HepG2 (cell line): ENCODE data around the gene CST8. TPM values are rescaled to one million over a fixed set of nuclear protein-coding genes. Genes with fewer than 3 reads are reported as not detected.

Source experiments
- GPN1 ChIP-seq: sonication (generic); formaldehyde crosslinking; IDR thresholded peaks from 2 replicates; pipeline ENCODE4 v1.5.1; 2020; ENCODE audit warnings: missing genetic modification reagents, borderline replicate concordance
- HDAC2 ChIP-seq: sonication (generic); formaldehyde crosslinking; IDR thresholded peaks from 2 replicates; pipeline ENCODE4 v1.4.0; 2020; ENCODE audit warnings: missing genetic modification reagents
- HMGA1 ChIP-seq: sonication (generic); formaldehyde crosslinking; conservative IDR thresholded peaks from 2 replicates; pipeline ENCODE4 v1.4.0; 2020; ENCODE audit warnings: missing genetic modification reagents
- JUNB ChIP-seq: sonication (generic); formaldehyde crosslinking; IDR thresholded peaks from 2 replicates; pipeline ENCODE4 v1.8.0; 2022; ENCODE audit warnings: missing genetic modification reagents, mild to moderate bottlenecking, borderline replicate concordance
- MAFG ChIP-seq: sonication (generic); formaldehyde crosslinking; IDR thresholded peaks from 2 replicates; pipeline ENCODE4 v1.5.1; 2020; ENCODE audit warnings: mild to moderate bottlenecking, missing genetic modification reagents
- PHF21A ChIP-seq: sonication (generic); formaldehyde crosslinking; IDR thresholded peaks from 2 replicates; pipeline ENCODE4 v1.5.0; 2020; ENCODE audit warnings: mild to moderate bottlenecking, missing genetic modification reagents
- SP2 ChIP-seq: sonication (generic); formaldehyde crosslinking; IDR thresholded peaks from 2 replicates; pipeline ENCODE4 v1.5.1; 2020; ENCODE audit warnings: mild to moderate bottlenecking, missing genetic modification reagents
- ZMYM3 ChIP-seq: sonication (generic); formaldehyde crosslinking; IDR thresholded peaks from 2 replicates; pipeline ENCODE4 v1.5.1; 2020; ENCODE audit warnings: mild to moderate bottlenecking, missing genetic modification reagents
- ZNF34 ChIP-seq: sonication (generic); formaldehyde crosslinking; IDR thresholded peaks from 2 replicates; pipeline ENCODE4 v1.4.0; 2020; ENCODE audit warnings: mild to moderate bottlenecking, missing genetic modification reagents, borderline replicate concordance
- ZNF558 ChIP-seq: sonication (generic); formaldehyde crosslinking; IDR thresholded peaks from 2 replicates; pipeline ENCODE4 v1.9.0; 2022; ENCODE audit warnings: mild to moderate bottlenecking, missing genetic modification reagents, borderline replicate concordance
- ZNF670 ChIP-seq: sonication (generic); formaldehyde crosslinking; IDR thresholded peaks from 2 replicates; pipeline ENCODE4 v1.8.0; 2022; ENCODE audit warnings: mild to moderate bottlenecking, missing genetic modification reagents, borderline replicate concordance
- ZNF776 ChIP-seq: sonication (generic); formaldehyde crosslinking; IDR thresholded peaks from 2 replicates; pipeline ENCODE4 v1.4.0; 2020; ENCODE audit warnings: mild to moderate bottlenecking, missing genetic modification reagents
- polyA plus RNA-seq, 8 experiments: library from polyadenylated mRNA; depleted of rRNA in 3 of 8; stranded (reverse) in 7 of 8; unstranded in 1 of 8; fragments of >200 nt; fragmentation: Illumina TruSeq in 4 of 8; extraction: Trizol in 4 of 8; gene quantifications; 2 replicates each; pipeline versions ENCODE4 v1.2.1 to v1.2.3, GENCODE V29; 2011 to 2016; ENCODE audit warnings: low read depth in 4 of 8, missing spikeins in 1 of 8, mixed read lengths in 1 of 8; ENCODE audit not compliant: insufficient read depth in 1 of 8
- total RNA-seq, 5 experiments: library from RNA; depleted of rRNA; stranded (reverse); fragments of >200 nt; fragmentation: Illumina TruSeq; extraction: Trizol; gene quantifications; 2 replicates each; pipeline ENCODE4 v1.2.3, GENCODE V29; 2016; ENCODE audit warnings: low read depth in 1 of 5
- TF ChIP-seq, protein P1 (sequence below): sonication (generic); formaldehyde crosslinking; IDR thresholded peaks from one replicate; pipeline ENCODE4 v1.5.1; 2020; ENCODE audit warnings: mild to moderate bottlenecking, missing genetic modification reagents; ENCODE audit errors: not compliant biosample characterization
- TF ChIP-seq, protein P2 (sequence below): sonication (generic); formaldehyde crosslinking; IDR thresholded peaks from 2 replicates; pipeline ENCODE4 v1.5.0; 2020; ENCODE audit warnings: mild to moderate bottlenecking, missing genetic modification reagents
- TF ChIP-seq, protein P3 (sequence below): sonication (generic); formaldehyde crosslinking; IDR thresholded peaks from 2 replicates; pipeline ENCODE4 v1.4.0; 2020; ENCODE audit warnings: missing genetic modification reagents, borderline replicate concordance
- TF ChIP-seq, protein P4 (sequence below): sonication (generic); formaldehyde crosslinking; IDR thresholded peaks from 2 replicates; pipeline ENCODE4 v1.5.0; 2020; ENCODE audit warnings: mild to moderate bottlenecking, low read depth, missing genetic modification reagents, borderline replicate concordance

CST8 gene
- total and polyA plus RNA-seq, 2 of the 13 experiments (the other 11 are each of a cell fraction or from before 2014, with no cell fraction given), result not detected

- TF ChIP-seq, protein P1, sequence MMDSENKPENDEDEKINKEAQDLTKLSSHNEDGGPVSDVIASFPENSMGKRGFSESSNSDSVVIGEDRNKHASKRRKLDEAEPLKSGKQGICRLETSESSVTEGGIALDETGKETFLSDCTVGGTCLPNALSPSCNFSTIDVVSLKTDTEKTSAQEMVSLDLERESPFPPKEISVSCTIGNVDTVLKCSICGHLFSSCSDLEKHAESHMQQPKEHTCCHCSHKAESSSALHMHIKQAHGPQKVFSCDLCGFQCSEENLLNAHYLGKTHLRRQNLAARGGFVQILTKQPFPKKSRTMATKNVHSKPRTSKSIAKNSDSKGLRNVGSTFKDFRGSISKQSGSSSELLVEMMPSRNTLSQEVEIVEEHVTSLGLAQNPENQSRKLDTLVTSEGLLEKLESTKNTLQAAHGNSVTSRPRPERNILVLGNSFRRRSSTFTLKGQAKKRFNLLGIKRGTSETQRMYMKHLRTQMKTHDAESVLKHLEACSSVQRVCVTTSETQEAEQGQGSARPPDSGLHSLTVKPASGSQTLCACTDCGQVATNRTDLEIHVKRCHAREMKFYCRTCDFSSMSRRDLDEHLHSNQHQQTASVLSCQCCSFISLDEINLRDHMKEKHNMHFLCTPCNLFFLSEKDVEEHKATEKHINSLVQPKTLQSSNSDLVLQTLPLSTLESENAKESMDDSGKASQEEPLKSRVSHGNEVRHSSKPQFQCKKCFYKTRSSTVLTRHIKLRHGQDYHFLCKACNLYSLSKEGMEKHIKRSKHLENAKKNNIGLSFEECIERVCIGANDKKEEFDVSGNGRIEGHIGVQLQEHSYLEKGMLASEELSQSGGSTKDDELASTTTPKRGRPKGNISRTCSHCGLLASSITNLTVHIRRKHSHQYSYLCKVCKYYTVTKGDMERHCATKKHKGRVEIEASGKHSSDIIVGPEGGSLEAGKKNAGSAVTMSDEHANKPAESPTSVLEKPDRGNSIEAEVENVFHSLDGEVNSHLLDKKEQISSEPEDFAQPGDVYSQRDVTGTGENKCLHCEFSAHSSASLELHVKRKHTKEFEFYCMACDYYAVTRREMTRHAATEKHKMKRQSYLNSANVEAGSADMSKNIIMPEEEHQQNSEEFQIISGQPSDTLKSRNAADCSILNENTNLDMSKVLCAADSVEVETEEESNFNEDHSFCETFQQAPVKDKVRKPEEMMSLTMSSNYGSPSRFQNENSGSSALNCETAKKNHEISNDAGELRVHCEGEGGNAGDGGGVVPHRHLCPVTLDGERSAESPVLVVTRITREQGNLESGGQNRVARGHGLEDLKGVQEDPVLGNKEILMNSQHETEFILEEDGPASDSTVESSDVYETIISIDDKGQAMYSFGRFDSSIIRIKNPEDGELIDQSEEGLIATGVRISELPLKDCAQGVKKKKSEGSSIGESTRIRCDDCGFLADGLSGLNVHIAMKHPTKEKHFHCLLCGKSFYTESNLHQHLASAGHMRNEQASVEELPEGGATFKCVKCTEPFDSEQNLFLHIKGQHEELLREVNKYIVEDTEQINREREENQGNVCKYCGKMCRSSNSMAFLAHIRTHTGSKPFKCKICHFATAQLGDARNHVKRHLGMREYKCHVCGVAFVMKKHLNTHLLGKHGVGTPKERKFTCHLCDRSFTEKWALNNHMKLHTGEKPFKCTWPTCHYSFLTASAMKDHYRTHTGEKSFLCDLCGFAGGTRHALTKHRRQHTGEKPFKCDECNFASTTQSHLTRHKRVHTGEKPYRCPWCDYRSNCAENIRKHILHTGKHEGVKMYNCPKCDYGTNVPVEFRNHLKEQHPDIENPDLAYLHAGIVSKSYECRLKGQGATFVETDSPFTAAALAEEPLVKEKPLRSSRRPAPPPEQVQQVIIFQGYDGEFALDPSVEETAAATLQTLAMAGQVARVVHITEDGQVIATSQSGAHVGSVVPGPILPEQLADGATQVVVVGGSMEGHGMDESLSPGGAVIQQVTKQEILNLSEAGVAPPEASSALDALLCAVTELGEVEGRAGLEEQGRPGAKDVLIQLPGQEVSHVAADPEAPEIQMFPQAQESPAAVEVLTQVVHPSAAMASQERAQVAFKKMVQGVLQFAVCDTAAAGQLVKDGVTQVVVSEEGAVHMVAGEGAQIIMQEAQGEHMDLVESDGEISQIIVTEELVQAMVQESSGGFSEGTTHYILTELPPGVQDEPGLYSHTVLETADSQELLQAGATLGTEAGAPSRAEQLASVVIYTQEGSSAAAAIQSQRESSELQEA (CRISPR knock-in tag), result no peak
- TF ChIP-seq ZNF670 (CRISPR knock-in tag) (no peak), ZMYM3 (CRISPR knock-in tag) (no peak), SP2 (CRISPR knock-in tag) (0 out of 2 replicates have a peak, but pooled peaks have one; percentile 14), HDAC2 (CRISPR knock-in tag) (0 out of 2 replicates have a peak, but pooled peaks have one; percentile 25), ZNF34 (CRISPR knock-in tag) (no peak), HMGA1 (CRISPR knock-in tag) (no peak), JUNB (CRISPR knock-in tag) (no peak), ZNF776 (CRISPR knock-in tag) (no peak), MAFG (CRISPR knock-in tag) (no peak), GPN1 (CRISPR knock-in tag) (no peak), PHF21A (CRISPR knock-in tag) (no peak), ZNF558 (CRISPR knock-in tag) (no peak)
- TF ChIP-seq, protein P2, sequence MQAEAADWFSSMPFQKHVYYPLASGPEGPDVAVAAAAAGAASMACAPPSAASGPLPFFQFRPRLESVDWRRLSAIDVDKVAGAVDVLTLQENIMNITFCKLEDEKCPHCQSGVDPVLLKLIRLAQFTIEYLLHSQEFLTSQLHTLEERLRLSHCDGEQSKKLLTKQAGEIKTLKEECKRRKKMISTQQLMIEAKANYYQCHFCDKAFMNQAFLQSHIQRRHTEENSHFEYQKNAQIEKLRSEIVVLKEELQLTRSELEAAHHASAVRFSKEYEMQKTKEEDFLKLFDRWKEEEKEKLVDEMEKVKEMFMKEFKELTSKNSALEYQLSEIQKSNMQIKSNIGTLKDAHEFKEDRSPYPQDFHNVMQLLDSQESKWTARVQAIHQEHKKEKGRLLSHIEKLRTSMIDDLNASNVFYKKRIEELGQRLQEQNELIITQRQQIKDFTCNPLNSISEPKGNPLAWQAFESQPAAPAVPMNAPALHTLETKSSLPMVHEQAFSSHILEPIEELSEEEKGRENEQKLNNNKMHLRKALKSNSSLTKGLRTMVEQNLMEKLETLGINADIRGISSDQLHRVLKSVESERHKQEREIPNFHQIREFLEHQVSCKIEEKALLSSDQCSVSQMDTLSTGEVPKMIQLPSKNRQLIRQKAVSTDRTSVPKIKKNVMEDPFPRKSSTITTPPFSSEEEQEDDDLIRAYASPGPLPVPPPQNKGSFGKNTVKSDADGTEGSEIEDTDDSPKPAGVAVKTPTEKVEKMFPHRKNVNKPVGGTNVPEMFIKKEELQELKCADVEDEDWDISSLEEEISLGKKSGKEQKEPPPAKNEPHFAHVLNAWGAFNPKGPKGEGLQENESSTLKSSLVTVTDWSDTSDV (CRISPR knock-in tag), result no peak
- TF ChIP-seq, protein P3, sequence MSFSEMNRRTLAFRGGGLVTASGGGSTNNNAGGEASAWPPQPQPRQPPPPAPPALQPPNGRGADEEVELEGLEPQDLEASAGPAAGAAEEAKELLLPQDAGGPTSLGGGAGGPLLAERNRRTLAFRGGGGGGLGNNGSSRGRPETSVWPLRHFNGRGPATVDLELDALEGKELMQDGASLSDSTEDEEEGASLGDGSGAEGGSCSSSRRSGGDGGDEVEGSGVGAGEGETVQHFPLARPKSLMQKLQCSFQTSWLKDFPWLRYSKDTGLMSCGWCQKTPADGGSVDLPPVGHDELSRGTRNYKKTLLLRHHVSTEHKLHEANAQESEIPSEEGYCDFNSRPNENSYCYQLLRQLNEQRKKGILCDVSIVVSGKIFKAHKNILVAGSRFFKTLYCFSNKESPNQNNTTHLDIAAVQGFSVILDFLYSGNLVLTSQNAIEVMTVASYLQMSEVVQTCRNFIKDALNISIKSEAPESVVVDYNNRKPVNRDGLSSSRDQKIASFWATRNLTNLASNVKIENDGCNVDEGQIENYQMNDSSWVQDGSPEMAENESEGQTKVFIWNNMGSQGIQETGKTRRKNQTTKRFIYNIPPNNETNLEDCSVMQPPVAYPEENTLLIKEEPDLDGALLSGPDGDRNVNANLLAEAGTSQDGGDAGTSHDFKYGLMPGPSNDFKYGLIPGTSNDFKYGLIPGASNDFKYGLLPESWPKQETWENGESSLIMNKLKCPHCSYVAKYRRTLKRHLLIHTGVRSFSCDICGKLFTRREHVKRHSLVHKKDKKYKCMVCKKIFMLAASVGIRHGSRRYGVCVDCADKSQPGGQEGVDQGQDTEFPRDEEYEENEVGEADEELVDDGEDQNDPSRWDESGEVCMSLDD, result no peak
- TF ChIP-seq, protein P4, sequence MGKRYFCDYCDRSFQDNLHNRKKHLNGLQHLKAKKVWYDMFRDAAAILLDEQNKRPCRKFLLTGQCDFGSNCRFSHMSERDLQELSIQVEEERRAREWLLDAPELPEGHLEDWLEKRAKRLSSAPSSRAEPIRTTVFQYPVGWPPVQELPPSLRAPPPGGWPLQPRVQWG, result no peak
Observed at GRCh38 chr20:23441850-23442313, 49.0 kb upstream of the CST8 start (continued).
